Heart left ventricle (tissue), 16 donors: Measurements from ENCODE around the gene S100A7. TPM values are rescaled to one million over a fixed set of nuclear protein-coding genes. Genes with fewer than 3 reads are reported as not detected.

Source experiments
- ATAC-seq, 4 donors: fragments of 200-7000 bp; cut with Tn5 transposase; one replicate each; pipeline ENCODE4 v1.9.1; 2020 to 2022; ENCODE audit warnings: moderate library complexity in 4 of 4, mild to moderate bottlenecking in 3 of 4, moderate number of reproducible peaks in 1 of 4
- DNase-seq, 5 donors: peaks; one replicate each; pipeline ENCODE4 v3.0.0-alpha.2; 2020
- H3K27ac ChIP-seq, 12 donors: fragments of 200-600 bp; sonication (generic) in 4 of 12; one replicate each; pipeline versions ENCODE4 v1.5.0 to v1.8.0; 2016 to 2022; ENCODE audit warnings: mild to moderate bottlenecking in 2 of 12
- H3K27me3 ChIP-seq, 9 donors: fragments of 200-600 bp; sonication (generic) in 2 of 9; one replicate each; pipeline versions ENCODE4 v1.5.1 to v1.8.0; 2016 to 2022; ENCODE audit warnings: mild to moderate bottlenecking in 3 of 9
- H3K36me3 ChIP-seq, 9 donors: fragments of 200-600 bp; sonication (generic) in 2 of 9; one replicate each; pipeline versions ENCODE4 v1.5.0 to v1.8.0; 2018 to 2022; ENCODE audit warnings: mild to moderate bottlenecking in 2 of 9
- H3K4me1 ChIP-seq, 12 donors: fragments of 200-600 bp; sonication (generic) in 4 of 12; one replicate each; pipeline versions ENCODE4 v1.5.0 to v1.8.0; 2016 to 2022; ENCODE audit warnings: mild to moderate bottlenecking in 3 of 12
- H3K4me3 ChIP-seq, 12 donors: fragments of 200-600 bp; sonication (generic) in 4 of 12; one replicate each; pipeline versions ENCODE4 v1.5.0 to v1.8.0; 2017 to 2022; ENCODE audit warnings: mild to moderate bottlenecking in 9 of 12, moderate library complexity in 4 of 12
- H3K9me3 ChIP-seq, 12 donors: fragments of 200-600 bp; sonication (generic) in 4 of 12; one replicate each; pipeline versions ENCODE4 v1.5.0 to v1.8.0; 2016 to 2022; ENCODE audit warnings: mild to moderate bottlenecking in 1 of 12
- CTCF ChIP-seq, 12 donors: fragments of 200-600 bp; sonication (generic) in 4 of 12; IDR thresholded peaks; one replicate each; pipeline versions ENCODE4 v1.5.0 to v1.8.0; 2018 to 2022; ENCODE audit warnings: antibody characterized with exemption in 12 of 12, mild to moderate bottlenecking in 5 of 12
- POLR2A ChIP-seq, 2 donors: fragments of 450-650 bp; IDR thresholded peaks; one replicate each; pipeline ENCODE4 v1.6.1; 2017; ENCODE audit warnings: antibody characterized with exemption in 2 of 2, mild to moderate bottlenecking in 2 of 2, moderate library complexity in 2 of 2
- WGBS, 4 donors: extraction: QIAGEN DNeasy Blood & Tissue Kit in 2 of 4; methylation state at CpG; one replicate each; pipeline versions ENCODE4 v1.1.5 to v1.1.7; 2013 to 2018; 5-methylcytosine and 5-hydroxymethylcytosine counted together
- intact Hi-C, 10 donors: fragments of 100-400 bp; cut with DNase I; formaldehyde crosslinking; loops; one replicate each; pipeline versions ENCODE4 v1.11.1 to v1.14.2; 2022
- polyA plus RNA-seq, 2 donors: library from polyadenylated mRNA; stranded (reverse); fragments of 200-250 nt; gene quantifications; one replicate each; pipeline ENCODE4 v1.2.3, GENCODE V29; 2013
- total RNA-seq, 9 donors: library from RNA; depleted of rRNA in 2 of 9; stranded (reverse); fragments of >200 nt in 2 of 9; fragmentation: NEBNext Ultra II Directional in 3 of 9; extraction: Animal tissue kit (Norgen Biotek cat#: 25700) in 3 of 9; gene quantifications; one replicate each; pipeline versions ENCODE4 v1.1.0 to v1.2.4, GENCODE V29; 2016 to 2023
- donor health status: ischemic (EF 13 %, LVEDD 7.1; RV severe dilation, severe dysfunction).
- donor health status: healthy with polysubstance abuse.
- donor health status: DM: no; HTN: yes; CAD: no.
- donor health status: DM: no; HTN: no; CAD: no.
- donor health status: ischemic (EF 25% LVEDD 6.9; RV normal size, moderate dysfunction).
- donor health status: ischemic (EF 25% LVEDD 5.7; RV mildly dilated, moderate dysfunction).
- donor health status: healthy.
- donor health status: DM: yes; HTN: yes; CAD: no.
- donor health status: ischemic (EF 35%, LVEDD 5.7; RV mildly dilated, moderate dysfunction).
- donor health status: nonischemic (EF 11% LVEDD 7.7; RV severe dilation, severe dysfunction).
- donor health status: DM: yes; HTN: yes; CAD: no.
- donor health status: PGD.
- donor health status: ischemic (EF 29% LVEDD 5.4; RV normal size, mild dysfunction).
- donor health status: nonischemic (EF 23%, LVEDD 6.1; RV moderate dilation, normal function).

Gene S100A7
- total and polyA plus RNA-seq, 11 donors: not detected

DNA sequence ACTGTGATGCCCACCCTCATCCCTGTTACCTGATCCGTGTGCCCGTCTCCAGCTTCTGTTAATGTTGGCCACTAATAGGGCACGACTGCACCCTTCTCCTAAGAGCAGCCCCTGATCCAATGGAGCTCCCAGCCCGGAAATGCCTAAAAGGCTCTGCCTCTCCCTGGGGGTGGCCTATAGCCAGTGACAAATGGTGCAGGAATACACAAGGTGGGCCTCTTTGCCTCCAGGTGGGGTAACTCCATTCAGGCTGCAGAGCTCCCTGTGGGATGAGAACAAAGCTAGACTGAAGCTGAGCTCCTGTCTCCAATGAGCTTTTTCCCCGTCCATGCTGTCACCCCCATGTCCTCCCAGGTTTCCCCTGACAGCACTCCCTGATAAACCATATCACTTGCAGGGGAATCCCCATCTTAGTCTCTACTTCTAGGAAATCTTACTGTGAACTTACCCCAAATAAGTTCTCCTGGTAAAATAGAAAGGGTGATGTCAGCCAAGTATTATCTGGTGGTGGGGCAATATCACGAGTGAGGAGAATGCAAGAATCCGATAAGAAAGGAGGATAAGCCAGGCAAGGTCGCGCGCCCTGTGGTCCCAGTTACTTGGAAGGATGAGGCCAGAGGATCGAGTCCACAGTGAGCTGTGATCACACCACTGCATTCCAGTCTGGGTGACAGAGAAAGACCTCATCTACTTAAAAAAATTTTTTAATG is 25.6 kb downstream of the S100A7 start:
- 59 to 70% (median 62%) methylated on average over 11 of the region's 11 CpGs for WGBS, 4 donors
- no peaks in the 10 kb centered on the region for H3K4me1 ChIP-seq

DNA sequence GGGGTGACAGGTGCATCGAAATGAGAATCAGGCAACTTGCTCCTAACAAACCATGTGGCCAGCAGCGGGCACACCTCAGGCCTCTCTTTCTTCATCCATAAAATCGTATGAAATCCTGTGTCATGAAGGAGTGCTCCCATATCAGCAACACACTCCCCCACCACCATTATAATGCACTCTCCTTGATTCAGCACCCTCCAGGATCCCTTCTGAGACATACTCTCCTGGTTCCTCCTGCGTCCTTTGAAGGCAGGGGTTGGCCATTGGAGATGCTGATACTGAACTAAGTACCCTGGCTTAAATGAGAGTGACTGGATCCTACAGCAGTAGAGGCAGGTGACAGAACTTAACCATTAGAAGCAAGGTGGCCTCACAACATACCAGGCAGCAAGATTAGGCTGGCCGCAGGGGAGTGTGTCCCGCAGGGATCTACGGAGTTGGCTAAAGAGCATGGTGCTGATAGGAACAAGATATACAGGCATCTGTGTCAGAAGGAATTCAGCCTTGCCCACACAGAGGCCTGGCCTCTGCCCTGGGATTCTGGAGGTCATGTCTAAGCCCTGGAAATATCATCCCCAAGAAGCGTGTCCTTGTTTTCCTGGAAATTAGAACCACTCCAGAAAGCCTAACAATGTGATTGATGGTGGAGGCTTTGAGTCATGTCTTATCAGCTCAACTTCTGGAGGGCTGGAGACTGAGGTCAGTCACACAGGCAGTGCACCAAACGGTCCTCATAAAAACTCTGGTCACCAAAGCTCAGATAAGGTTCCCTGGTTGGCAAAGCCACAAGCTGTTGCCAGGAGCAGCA is 27.4 kb downstream of the S100A7 start:
- 51 to 59% (median 55%) methylated on average over 9 of the region's 9 CpGs for WGBS, 4 donors
- TF ChIP-seq POLR2A (IDR thresholded peaks at IDR 0.05) (no peak), CTCF (IDR thresholded peaks at IDR 0.05) (no peak)
- no peak overlapping the region for H3K4me3 ChIP-seq
- intact Hi-C loops: no loop called here
- H3K27ac ChIP-seq: no peak overlapping the region
- H3K4me1 ChIP-seq: no peaks in the 10 kb centered on the region
- DNase-seq (no peak), ATAC-seq (no peak)
- no peaks in the 10 kb centered on the region for H3K36me3 ChIP-seq
- peaks cover 0 to 18% (median under 1%) of the 10 kb centered on the region in 9 donors for H3K27me3 ChIP-seq
- no peaks in the 10 kb centered on the region for H3K9me3 ChIP-seq

More for the DNA sequence above, 25.6 kb downstream of the S100A7 start:
- intact Hi-C loops: no loop called here
- no peak overlapping the region for H3K4me3 ChIP-seq
- DNase-seq (no peak), ATAC-seq (no peak)
- H3K27ac ChIP-seq: no peak overlapping the region
- TF ChIP-seq CTCF (IDR thresholded peaks at IDR 0.05) (no peak), POLR2A (IDR thresholded peaks at IDR 0.05) (no peak)
- peaks cover 0 to 12% (median 0%) of the 10 kb centered on the region in 9 donors for H3K27me3 ChIP-seq
- H3K9me3 ChIP-seq: no peaks in the 10 kb centered on the region
- no peaks in the 10 kb centered on the region for H3K36me3 ChIP-seq

DNA sequence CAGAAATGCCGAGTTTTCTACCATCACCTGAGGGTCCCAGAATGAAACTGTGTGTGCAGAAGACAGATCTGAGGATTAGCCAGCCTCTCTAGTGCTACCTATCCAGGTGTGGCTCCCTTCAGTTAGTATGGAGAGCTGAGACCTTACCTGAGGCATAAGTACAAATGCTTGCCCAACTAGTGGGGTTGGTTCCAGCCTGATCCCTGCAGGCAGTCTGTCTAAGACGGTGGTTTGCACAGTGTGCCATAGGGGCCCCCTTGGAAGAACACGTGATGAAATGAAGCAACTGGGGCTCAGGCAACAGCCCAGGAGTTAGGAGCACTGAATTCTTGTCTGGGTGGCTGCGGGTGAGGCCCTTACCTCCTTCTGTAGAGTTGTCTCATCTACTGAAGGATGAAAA is 28.5 kb downstream of the S100A7 start:
- no peak overlapping the region for H3K27ac ChIP-seq
- H3K4me1 ChIP-seq: no peaks in the 10 kb centered on the region
- intact Hi-C loops: no loop called here
- DNase-seq: no peak
- no peaks in the 10 kb centered on the region for H3K9me3 ChIP-seq
- H3K36me3 ChIP-seq: no peaks in the 10 kb centered on the region
- ATAC-seq: no peak
- TF ChIP-seq CTCF (IDR thresholded peaks at IDR 0.05): no peak
- no peak for TF ChIP-seq POLR2A (IDR thresholded peaks at IDR 0.05)
- H3K4me3 ChIP-seq: no peak overlapping the region
- 63 to 74% (median 66%) methylated on average over 4 of the region's 4 CpGs for WGBS, 4 donors
- peaks cover 0 to 22% (median 3%) of the 10 kb centered on the region in 9 donors for H3K27me3 ChIP-seq

DNA sequence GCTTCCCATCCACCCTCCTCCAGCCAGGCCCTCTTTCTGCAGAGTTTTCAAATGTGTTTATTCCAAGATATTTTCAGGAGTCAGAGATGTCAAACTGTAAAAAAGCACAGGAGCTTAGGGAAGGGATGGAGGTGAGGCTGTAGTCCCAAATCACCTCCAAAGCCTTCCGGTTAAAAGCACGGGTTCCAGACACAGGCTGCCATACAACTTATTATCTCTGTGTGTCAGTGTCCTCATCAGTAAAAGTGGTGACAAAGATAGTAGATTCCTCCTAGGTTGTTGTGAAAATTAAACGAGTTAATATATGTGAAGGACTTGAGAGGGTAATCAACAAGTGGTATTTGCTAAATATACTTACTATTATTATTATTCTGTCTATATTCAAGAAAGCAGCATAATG is 29.0 kb downstream of the S100A7 start:
- WGBS, 4 donors: 66 to 76% (median 71%) methylated on average over 3 of the region's 3 CpGs
- DNase-seq: no peak
- intact Hi-C loops: no loop called here

More for the DNA sequence above, 29.0 kb downstream of the S100A7 start:
- ATAC-seq: no peak
- Histone ChIP-seq H3K36me3 (no peaks in the 10 kb centered on the region), H3K27ac (no peak overlapping the region), H3K4me1 (no peaks in the 10 kb centered on the region), H3K9me3 (no peaks in the 10 kb centered on the region), H3K4me3 (no peak overlapping the region), H3K27me3 (peaks cover 0 to 22% (median 3%) of the 10 kb centered on the region in 9 donors)
- TF ChIP-seq CTCF (IDR thresholded peaks at IDR 0.05) (no peak), POLR2A (IDR thresholded peaks at IDR 0.05) (no peak)
